Osteocyte (in vitro differentiated cells): ENCODE data around the gene MAP7D1. TPM values are rescaled to one million over a fixed set of nuclear protein-coding genes. Genes with fewer than 3 reads are reported as not detected.
"Not testable (repeated sequence)": the region's sequence is repeated elsewhere in the genome, so short reads cannot be mapped to it uniquely, and the experiment has no call there.

Experiments used
- DNase-seq: peaks from one replicate; pipeline ENCODE4 v3.0.0; 2021; ENCODE audit warnings: mixed read lengths; ENCODE audit not compliant: unreplicated experiment; ENCODE audit errors: extremely low spot score
- H3K27ac Mint-ChIP-seq: one replicate; pipeline ENCODE4 v1.8.0; 2021; ENCODE audit warnings: mild to moderate bottlenecking, mixed read lengths; ENCODE audit not compliant: unreplicated experiment
- H3K27me3 Mint-ChIP-seq: one replicate; pipeline ENCODE4 v1.8.0; 2021; ENCODE audit warnings: mixed read lengths; ENCODE audit not compliant: unreplicated experiment
- H3K36me3 Mint-ChIP-seq: one replicate; pipeline ENCODE4 v1.8.0; 2021; ENCODE audit warnings: mixed read lengths; ENCODE audit not compliant: unreplicated experiment
- H3K4me1 Mint-ChIP-seq: one replicate; pipeline ENCODE4 v1.8.0; 2021; ENCODE audit warnings: mixed read lengths; ENCODE audit not compliant: unreplicated experiment
- H3K4me3 Mint-ChIP-seq: one replicate; pipeline ENCODE4 v1.8.0; 2021; ENCODE audit warnings: mild to moderate bottlenecking, moderate library complexity, mixed read lengths; ENCODE audit not compliant: unreplicated experiment
- H3K9me3 Mint-ChIP-seq: one replicate; pipeline ENCODE4 v1.8.0; 2021; ENCODE audit warnings: mixed read lengths; ENCODE audit not compliant: unreplicated experiment
- CTCF ChIP-seq: fragments of 200-600 bp; sonication (generic); IDR thresholded peaks from 2 replicates; pipeline ENCODE4 v1.5.0; 2021; ENCODE audit warnings: antibody characterized with exemption, mild to moderate bottlenecking, moderate library complexity
- total RNA-seq: library from RNA; stranded (reverse); gene quantifications from 2 replicates; pipeline ENCODE4 v1.2.1, GENCODE V29; 2021

The MAP7D1 gene
- total RNA-seq, 1 donor from 2014 or later = 157 TPM

- no peak overlapping the region for H3K4me3 Mint-ChIP-seq
Observed at GRCh38 chr1:36179220-36179600, 23.2 kb downstream of the MAP7D1 start.

GRCh38 chr1:36182734-36183133 is 26.8 kb downstream of the MAP7D1 start:
- Mint-ChIP-seq H3K27ac (peak overlapping the region; percentile 59), H3K9me3 (no peaks in the 10 kb centered on the region), H3K4me1 (peaks cover 9% of the 10 kb centered on the region), H3K4me3 (no peak overlapping the region), H3K36me3 (peaks cover 18% of the 10 kb centered on the region), H3K27me3 (no peaks in the 10 kb centered on the region)
- TF ChIP-seq CTCF = no peak
- DNase-seq = no peak

More at GRCh38 chr1:36179220-36179600, 23.2 kb downstream of the MAP7D1 start:
- H3K27me3 Mint-ChIP-seq = no peaks in the 10 kb centered on the region
- DNase-seq = no peak
- no peaks in the 10 kb centered on the region for H3K9me3 Mint-ChIP-seq
- no peak overlapping the region for H3K27ac Mint-ChIP-seq
- TF ChIP-seq CTCF = no peak
- H3K4me1 Mint-ChIP-seq = peaks cover 3% of the 10 kb centered on the region
- peaks cover 23% of the 10 kb centered on the region for H3K36me3 Mint-ChIP-seq

- DNase-seq = no peak
- Mint-ChIP-seq H3K9me3 (no peaks in the 10 kb centered on the region), H3K4me1 (peaks cover 16% of the 10 kb centered on the region), H3K27ac (peak overlapping the region; percentile 59), H3K4me3 (no peak overlapping the region), H3K27me3 (no peaks in the 10 kb centered on the region), H3K36me3 (peaks cover 18% of the 10 kb centered on the region)
- no peak for TF ChIP-seq CTCF
Observed at GRCh38 chr1:36183309-36183856, 27.4 kb downstream of the MAP7D1 start.

DNA sequence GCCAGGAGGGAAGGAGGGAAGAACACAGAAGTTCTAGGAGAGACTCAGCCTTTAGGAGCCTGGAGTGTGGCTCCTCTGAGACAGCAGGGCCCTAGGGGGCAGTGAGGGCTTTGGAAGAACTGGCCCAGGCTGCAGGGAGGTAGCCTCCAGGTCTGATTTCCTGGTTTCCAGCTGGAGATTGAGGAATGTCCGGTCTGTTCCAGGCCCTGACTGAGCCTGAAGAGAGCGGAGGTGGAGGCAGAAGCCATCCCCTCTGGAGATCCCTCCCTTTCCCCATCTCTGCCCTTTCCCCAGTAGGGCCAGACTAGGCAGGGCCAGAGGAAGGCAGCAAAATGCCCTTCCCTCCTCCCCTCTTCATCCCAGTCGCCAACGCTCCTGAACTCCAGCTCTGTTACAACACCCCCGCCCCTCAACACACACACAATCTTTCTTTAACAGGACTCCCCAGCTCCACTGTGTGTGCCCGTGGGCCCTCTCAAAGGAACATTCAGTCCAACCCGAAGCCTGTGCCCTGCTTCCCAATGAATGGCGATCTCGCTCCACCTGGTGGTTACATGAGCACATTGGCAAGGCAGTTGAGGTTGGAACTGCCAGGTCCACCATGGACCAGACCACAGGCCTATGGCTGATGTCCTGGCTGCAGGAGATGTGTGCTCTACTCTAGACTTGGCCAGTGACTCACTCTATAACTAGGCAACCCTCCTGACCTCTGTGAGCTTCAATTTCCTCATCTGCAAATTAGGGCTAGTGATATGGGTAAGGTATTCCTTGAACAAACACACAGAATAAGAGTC is 32.0 kb downstream of the MAP7D1 start:
- H3K4me1 Mint-ChIP-seq = peaks cover 16% of the 10 kb centered on the region
- TF ChIP-seq CTCF = peak; percentile 92
- H3K27me3 Mint-ChIP-seq = no peaks in the 10 kb centered on the region
- no peaks in the 10 kb centered on the region for H3K9me3 Mint-ChIP-seq
- H3K4me3 Mint-ChIP-seq = peak overlapping the region; percentile 49
- peak overlapping the region; percentile 95 for H3K27ac Mint-ChIP-seq
- peak; percentile 94 for DNase-seq
- peaks cover 2% of the 10 kb centered on the region for H3K36me3 Mint-ChIP-seq

DNA sequence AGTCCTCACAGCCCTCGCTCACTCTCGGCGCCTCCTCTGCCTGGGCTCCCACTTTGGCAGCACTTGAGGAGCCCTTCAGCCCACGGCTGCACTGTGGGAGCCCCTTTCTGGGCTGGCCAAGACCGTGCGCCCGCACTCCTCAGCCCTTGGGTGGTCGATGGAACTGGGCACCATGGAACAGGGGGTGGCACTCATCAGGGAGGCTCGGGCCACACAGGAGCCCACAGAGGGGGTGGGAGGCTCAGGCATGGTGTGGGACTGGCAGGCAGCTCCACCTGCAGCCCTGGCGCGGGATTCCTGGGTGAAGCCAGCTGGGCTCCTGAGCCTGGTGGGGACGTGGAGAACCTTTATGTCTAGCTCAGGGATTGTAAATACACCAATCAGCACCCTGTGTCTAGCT is 40.8 kb downstream of the MAP7D1 start:
- H3K27me3 Mint-ChIP-seq, H3K36me3 Mint-ChIP-seq, H3K27ac Mint-ChIP-seq, H3K4me1 Mint-ChIP-seq, DNase-seq, H3K4me3 Mint-ChIP-seq, H3K9me3 Mint-ChIP-seq: not testable (repeated sequence)
